ENCODE measurements around the gene ETS2.

The ETS2 gene

DNA sequence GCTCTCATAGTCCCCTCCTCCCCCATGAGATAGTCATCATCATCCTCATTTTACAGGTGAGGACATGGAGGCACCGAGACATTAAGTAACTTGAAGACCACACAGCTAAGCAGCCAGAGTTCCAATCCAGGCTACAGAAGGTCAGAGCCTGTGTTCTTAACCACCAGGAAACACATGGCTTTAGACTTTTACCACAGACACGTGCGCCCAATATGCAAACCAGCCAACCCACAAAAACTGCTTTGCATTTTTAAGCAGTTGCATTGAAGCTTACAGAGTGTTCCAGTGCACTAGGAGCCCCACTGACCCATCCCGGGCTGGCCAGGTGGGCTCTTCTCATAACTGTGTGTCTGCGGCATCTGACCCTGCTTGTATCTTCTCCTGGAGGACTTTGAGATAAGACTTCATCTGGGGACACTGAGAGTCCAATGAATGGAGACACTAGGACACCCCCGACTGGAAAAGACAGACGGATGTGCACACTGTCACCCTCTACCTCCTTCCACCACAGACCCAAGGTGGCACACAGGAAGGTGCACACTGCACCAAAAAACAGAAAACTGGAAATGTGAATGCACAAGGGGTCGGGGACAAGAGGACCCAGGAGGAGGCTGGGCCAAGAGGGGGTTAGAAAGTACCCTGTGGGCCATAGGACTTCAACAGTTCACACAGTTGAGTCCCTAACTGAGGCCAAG lies 56.4 kb downstream of the ETS2 start:
- peak; percentile 44 to 50 for DNase-seq

DNA sequence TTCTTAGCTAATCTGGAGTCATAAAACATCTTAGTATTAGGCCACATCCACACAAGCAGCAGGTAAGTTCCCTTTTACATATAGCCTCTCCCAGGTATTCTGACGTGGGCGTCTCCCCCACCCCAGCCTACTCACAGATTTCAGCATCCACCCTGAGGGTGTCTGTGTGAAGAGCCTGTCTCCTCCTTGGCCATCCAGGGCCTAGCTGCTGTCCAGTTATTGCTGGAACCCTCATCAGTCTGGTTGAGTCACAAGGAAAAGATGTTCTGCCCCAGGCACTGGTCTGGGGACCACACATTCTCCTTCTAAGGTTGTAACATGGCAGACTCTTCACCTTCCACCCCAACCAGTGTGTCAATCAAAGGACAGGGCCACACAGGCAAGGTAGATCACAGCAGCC lies 57.6 kb downstream of the ETS2 start:
- DNase-seq, result no peak

DNA sequence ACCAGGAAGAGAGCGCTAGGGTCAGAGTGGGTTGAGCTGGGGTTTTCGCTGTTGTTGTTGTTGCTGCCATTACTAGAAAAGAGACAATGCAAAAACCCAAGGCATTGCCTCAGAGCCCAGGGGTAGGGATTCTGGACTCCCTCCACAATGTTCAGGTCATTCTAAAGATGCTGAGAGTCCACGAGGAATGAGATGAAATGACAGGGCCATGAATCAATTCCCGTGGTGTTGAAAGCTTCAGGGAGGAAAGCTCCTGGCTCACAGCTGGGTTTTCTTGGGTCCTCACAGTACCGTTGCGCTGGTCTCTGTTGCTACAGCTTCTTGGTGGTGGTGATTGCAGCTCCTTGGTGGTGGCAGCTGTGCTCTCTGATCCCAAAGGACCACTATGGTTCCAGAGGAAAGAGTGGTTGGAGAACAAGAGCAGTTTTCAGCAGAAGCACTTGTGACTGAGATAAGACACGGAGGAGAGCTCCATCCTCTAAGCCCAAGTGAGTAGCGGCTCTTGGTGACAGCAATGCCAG lies 58.2 kb downstream of the ETS2 start:
- DNase-seq, result no peak

DNA sequence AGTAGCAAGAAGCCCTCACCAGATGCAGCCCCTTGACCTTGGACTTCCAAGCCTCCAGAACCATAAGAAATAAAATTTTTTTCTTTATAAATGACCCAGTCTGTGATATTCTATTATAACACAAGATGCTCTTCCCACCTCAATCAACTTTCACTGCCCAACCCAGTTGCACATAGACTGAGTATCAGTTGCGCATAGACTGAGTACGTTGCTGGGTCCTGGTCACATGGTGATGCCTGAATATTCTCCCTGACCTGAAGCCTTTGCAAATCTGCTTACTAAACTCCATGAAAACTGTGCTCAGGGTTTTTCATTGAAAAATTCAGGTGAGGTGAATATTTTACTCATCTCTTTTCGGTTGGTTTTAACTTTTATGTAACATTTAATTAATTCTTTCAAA lies 59.2 kb downstream of the ETS2 start:
- no peak for DNase-seq

DNA sequence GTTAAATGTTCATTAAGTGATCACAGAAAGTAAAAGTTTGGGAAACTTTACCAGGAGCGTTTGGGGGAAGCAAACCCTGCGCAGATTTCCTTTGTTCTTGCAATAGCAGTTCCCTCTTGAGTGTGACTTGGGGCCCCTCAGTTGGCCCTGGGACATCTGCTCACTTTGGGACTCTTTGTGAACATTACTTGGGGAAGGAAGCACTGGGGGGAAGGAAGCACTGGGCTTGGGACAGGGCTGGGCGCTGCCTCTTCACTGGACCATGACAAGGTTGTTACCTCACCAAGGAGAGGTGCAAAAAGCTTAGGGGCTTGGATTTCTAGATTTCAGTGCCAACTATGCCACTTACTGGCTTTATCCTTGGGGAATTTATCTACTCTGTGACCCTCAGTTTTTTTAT lies 63.5 kb downstream of the ETS2 start:
- no peak for DNase-seq

DNA sequence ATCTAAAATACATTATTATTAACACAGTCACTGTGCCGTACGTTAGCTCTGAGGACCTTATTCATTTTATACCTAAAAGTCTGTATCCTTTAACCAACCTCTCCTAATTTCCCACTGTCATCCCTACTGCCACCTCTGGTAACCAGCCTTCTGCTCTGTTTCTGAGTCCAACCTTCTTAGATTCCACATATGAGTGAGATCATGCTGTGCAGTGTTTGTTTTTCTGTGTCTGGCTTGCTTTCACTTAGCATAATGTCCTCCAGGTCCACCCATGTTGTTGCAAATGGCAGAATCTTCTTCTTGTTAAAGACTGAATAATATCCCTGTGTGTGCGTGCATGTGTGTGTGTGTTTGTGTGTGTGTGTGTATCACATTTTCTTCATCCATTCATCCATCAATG lies 64.2 kb downstream of the ETS2 start:
- no peak for DNase-seq
